ENCODE measurements around the gene HGFAC. TPM values are rescaled to one million over a fixed set of nuclear protein-coding genes. Genes with fewer than 3 reads are reported as not detected.

HGFAC gene
- total RNA-seq, 4 donors from 2014 or later = not detected

- Histone ChIP-seq H3K4me1 (peaks cover 25% of the 10 kb centered on the region), H3K4me3 (no peak overlapping the region), H3K27ac (no peak overlapping the region), H3K36me3 (no peaks in the 10 kb centered on the region), H3K27me3 (peaks cover 54% of the 10 kb centered on the region), H3K9me3 (no peaks in the 10 kb centered on the region)
- WGBS = 84% methylated on average over 16 of the region's 21 CpGs
- DNase-seq (ENCODE audit: low spot score in 2 of 2) = no peak
- TF ChIP-seq CTCF (IDR thresholded peaks at IDR 0.05) = no peak
- no peak for TF ChIP-seq POLR2A (IDR thresholded peaks at IDR 0.05)
- no peak for TF ChIP-seq POLR2AphosphoS5 (IDR thresholded peaks at IDR 0.05)
- no peak for TF ChIP-seq EP300 (IDR thresholded peaks at IDR 0.05)
Measured at GRCh38 chr4:3464911-3465697, 23.3 kb downstream of the HGFAC start.

DNA sequence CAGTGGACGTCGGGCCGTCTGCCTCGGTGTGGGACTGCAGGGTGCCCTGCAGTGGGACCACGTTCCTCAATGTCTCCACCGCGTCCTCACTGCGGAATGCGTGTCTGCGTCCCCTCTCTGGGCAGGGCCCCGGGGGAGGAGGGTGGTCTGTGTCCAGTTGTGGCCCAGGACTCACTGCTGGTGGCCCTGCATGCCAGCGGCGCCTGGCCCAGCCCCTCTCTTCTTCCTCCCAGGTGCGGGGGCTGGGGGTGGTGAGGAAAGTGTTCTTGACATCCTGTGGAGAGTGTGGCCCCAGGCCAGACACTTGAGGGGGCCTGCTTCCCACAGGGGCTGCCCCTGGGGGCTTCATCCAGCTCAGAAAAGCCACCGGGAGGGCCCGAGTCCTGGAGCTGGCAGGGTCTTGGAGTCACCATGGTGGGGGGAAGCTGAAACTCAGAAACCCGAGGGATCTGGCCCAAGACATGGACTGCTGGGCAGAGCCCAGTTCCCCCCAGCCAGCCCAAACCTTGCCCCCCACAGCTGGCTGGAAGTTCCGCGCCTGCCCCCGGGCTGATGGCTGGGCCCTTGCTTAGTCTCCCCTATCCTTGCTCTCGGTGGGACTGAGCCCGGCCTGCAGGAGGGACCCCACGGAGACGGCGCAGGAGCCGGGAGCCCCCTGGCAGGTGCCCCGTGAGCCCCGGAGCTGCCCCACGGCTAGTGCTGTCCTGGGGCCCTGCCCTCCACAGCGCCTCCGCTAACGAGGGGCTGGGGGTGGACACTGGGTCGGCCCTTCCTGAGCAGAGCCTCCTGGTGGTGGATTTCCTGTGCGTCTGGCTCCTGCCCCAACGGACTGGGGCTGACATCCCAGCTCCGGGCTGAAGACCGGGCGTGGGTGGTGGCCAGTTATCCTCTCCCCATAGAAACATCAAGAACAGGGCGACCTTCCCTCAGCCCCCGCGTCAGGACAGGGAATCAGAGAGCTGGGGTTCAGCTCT is 24.2 kb downstream of the HGFAC start:
- no peak for TF ChIP-seq EP300 (IDR thresholded peaks at IDR 0.05)
- no peak for TF ChIP-seq POLR2A (IDR thresholded peaks at IDR 0.05)
- TF ChIP-seq CTCF (IDR thresholded peaks at IDR 0.05) = no peak
- TF ChIP-seq POLR2AphosphoS5 (IDR thresholded peaks at IDR 0.05) = no peak
- H3K36me3 ChIP-seq = no peaks in the 10 kb centered on the region
- peaks cover 24% of the 10 kb centered on the region for H3K4me1 ChIP-seq
- 91% methylated on average over 7 of the region's 41 CpGs for WGBS
- no peak overlapping the region for H3K27ac ChIP-seq
- no peak overlapping the region for H3K4me3 ChIP-seq
- DNase-seq (ENCODE audit: low spot score in 2 of 2) = no peak
- H3K9me3 ChIP-seq = no peaks in the 10 kb centered on the region
- peaks cover 57% of the 10 kb centered on the region for H3K27me3 ChIP-seq

- no peak for TF ChIP-seq CTCF (IDR thresholded peaks at IDR 0.05)
- no peak overlapping the region for H3K4me3 ChIP-seq
- H3K27ac ChIP-seq = no peak overlapping the region
- H3K9me3 ChIP-seq = no peaks in the 10 kb centered on the region
- H3K4me1 ChIP-seq = peaks cover 15% of the 10 kb centered on the region
- no peak for DNase-seq (ENCODE audit: low spot score in 2 of 2)
- no peaks in the 10 kb centered on the region for H3K36me3 ChIP-seq
- H3K27me3 ChIP-seq = peaks cover 62% of the 10 kb centered on the region
- 73% methylated on average over 39 of the region's 40 CpGs for WGBS
Measured at GRCh38 chr4:3466691-3467600, 25.2 kb downstream of the HGFAC start.

GRCh38 chr4:3467601-3468031 is 25.8 kb downstream of the HGFAC start:
- TF ChIP-seq CTCF (IDR thresholded peaks at IDR 0.05) = no peak
- Histone ChIP-seq H3K27ac (no peak overlapping the region), H3K9me3 (no peaks in the 10 kb centered on the region), H3K27me3 (peaks cover 62% of the 10 kb centered on the region), H3K4me1 (peaks cover 13% of the 10 kb centered on the region), H3K36me3 (no peaks in the 10 kb centered on the region), H3K4me3 (no peak overlapping the region)
- WGBS = 81% methylated on average over 15 of the region's 15 CpGs
- no peak for DNase-seq (ENCODE audit: low spot score in 2 of 2)

Measured in suprapubic skin (tissue), 4 donors.